ENCODE data around the gene SH2B2. TPM values are rescaled to one million over a fixed set of nuclear protein-coding genes. Genes with fewer than 3 reads are reported as not detected.

SH2B2 gene
- total and polyA plus RNA-seq, 4 donors: 3.3 to 9.7 (median 7.2) TPM

- WGBS, 2 donors: 89 to 93% methylated on average over 24 of the region's 24 CpGs
- Histone ChIP-seq H3K4me3 (no peak overlapping the region), H3K27ac (ENCODE audit: low read depth in 1 of 2, low read length in 1 of 2) (no peak overlapping the region), H3K36me3 (ENCODE audit: control insufficient read depth in 4 of 4, insufficient read depth in 4 of 4, low read length in 4 of 4) (peaks cover 0 to 13% (median 0%) of the 10 kb centered on the region in 4 donors), H3K9ac (ENCODE audit: insufficient read depth in 1 of 2, low read length in 2 of 2) (no peak overlapping the region), H3K9me3 (ENCODE audit: control insufficient read depth in 4 of 4, insufficient read depth in 3 of 4, low read length in 3 of 4) (no peaks in the 10 kb centered on the region), H3K27me3 (ENCODE audit: control insufficient read depth in 3 of 3, insufficient read depth in 3 of 3, low read length in 2 of 3) (no peaks in the 10 kb centered on the region), H3K4me1 (ENCODE audit: control insufficient read depth in 5 of 5, insufficient read depth in 5 of 5, low read length in 5 of 5) (peaks cover 0 to 12% (median 0%) of the 10 kb centered on the region in 5 donors)
- DNase-seq (peak in 1 of 3 donors; percentile 18), ATAC-seq (ENCODE audit: insufficient read depth, low FRiP score) (no peak)
- TF ChIP-seq CTCF (IDR thresholded peaks at IDR 0.05; ENCODE audit: control extremely low read depth, extremely low read depth): no peak
These were observed 30.8 kb downstream of the SH2B2 start for GRCh38 chr7:102317231-102318059.

GRCh38 chr7:102318482-102318971 lies 31.9 kb downstream of the SH2B2 start:
- no peak overlapping the region for H3K4me3 ChIP-seq
- peak overlapping the region in 1 of 2 donors; percentile 59 for H3K27ac ChIP-seq (ENCODE audit: low read depth in 1 of 2, low read length in 1 of 2)
- no peak overlapping the region for H3K9ac ChIP-seq (ENCODE audit: insufficient read depth in 1 of 2, low read length in 2 of 2)
- no peak for TF ChIP-seq CTCF (IDR thresholded peaks at IDR 0.05; ENCODE audit: control extremely low read depth, extremely low read depth)
- 66 to 72% methylated on average over 7 of the region's 7 CpGs for WGBS, 2 donors
- no peak for ATAC-seq (ENCODE audit: insufficient read depth, low FRiP score)
- H3K36me3 ChIP-seq (ENCODE audit: control insufficient read depth in 4 of 4, insufficient read depth in 4 of 4, low read length in 4 of 4): peaks cover 0 to 13% (median 0%) of the 10 kb centered on the region in 4 donors
- peak in 1 of 3 donors; percentile 26 for DNase-seq
- no peaks in the 10 kb centered on the region for H3K27me3 ChIP-seq (ENCODE audit: control insufficient read depth in 3 of 3, insufficient read depth in 3 of 3, low read length in 2 of 3)
- peaks cover 0 to 12% (median 0%) of the 10 kb centered on the region in 5 donors for H3K4me1 ChIP-seq (ENCODE audit: control insufficient read depth in 5 of 5, insufficient read depth in 5 of 5, low read length in 5 of 5)
- no peaks in the 10 kb centered on the region for H3K9me3 ChIP-seq (ENCODE audit: control insufficient read depth in 4 of 4, insufficient read depth in 3 of 4, low read length in 3 of 4)

- no peaks in the 10 kb centered on the region for H3K9me3 ChIP-seq (ENCODE audit: control insufficient read depth in 4 of 4, insufficient read depth in 3 of 4, low read length in 3 of 4)
- H3K36me3 ChIP-seq (ENCODE audit: control insufficient read depth in 4 of 4, insufficient read depth in 4 of 4, low read length in 4 of 4): peaks cover 0 to 5% (median 0%) of the 10 kb centered on the region in 4 donors
- no peaks in the 10 kb centered on the region for H3K27me3 ChIP-seq (ENCODE audit: control insufficient read depth in 3 of 3, insufficient read depth in 3 of 3, low read length in 2 of 3)
- H3K4me1 ChIP-seq (ENCODE audit: control insufficient read depth in 5 of 5, insufficient read depth in 5 of 5, low read length in 5 of 5): peaks cover 0 to 12% (median 0%) of the 10 kb centered on the region in 5 donors
- DNase-seq (no peak), ATAC-seq (ENCODE audit: insufficient read depth, low FRiP score) (no peak)
- WGBS, 2 donors: 96 to 97% methylated on average over 3 of the region's 3 CpGs
- H3K27ac ChIP-seq (ENCODE audit: low read depth in 1 of 2, low read length in 1 of 2): no peak overlapping the region
- H3K4me3 ChIP-seq: no peak overlapping the region
- no peak for TF ChIP-seq CTCF (IDR thresholded peaks at IDR 0.05; ENCODE audit: control extremely low read depth, extremely low read depth)
- no peak overlapping the region for H3K9ac ChIP-seq (ENCODE audit: insufficient read depth in 1 of 2, low read length in 2 of 2)
These were observed 33.0 kb downstream of the SH2B2 start for GRCh38 chr7:102319671-102320070.
